Measurements from ENCODE around the gene C10orf71.

The C10orf71 gene

DNA sequence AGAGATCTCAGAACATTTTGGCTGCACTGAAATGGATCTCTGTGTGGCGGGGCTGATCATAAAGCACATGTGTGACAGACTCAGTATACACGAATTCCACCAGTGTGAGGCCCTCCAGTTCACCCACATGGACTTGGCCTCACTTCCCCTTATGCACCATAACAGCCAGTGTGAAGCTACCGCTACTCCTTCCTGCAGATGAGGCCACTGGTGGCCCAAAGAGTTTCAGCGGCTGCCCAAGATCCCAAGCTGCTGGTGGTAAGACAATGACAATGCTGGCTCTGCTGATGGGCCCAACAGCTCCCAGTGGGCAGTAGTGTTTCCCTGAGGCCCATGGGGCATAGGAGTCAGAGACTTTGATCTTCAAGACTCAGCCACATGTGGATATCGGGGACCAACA lies 21.0 kb upstream of the C10orf71 start:
- DNase-seq: no peak
- TF ChIP-seq, protein P1, sequence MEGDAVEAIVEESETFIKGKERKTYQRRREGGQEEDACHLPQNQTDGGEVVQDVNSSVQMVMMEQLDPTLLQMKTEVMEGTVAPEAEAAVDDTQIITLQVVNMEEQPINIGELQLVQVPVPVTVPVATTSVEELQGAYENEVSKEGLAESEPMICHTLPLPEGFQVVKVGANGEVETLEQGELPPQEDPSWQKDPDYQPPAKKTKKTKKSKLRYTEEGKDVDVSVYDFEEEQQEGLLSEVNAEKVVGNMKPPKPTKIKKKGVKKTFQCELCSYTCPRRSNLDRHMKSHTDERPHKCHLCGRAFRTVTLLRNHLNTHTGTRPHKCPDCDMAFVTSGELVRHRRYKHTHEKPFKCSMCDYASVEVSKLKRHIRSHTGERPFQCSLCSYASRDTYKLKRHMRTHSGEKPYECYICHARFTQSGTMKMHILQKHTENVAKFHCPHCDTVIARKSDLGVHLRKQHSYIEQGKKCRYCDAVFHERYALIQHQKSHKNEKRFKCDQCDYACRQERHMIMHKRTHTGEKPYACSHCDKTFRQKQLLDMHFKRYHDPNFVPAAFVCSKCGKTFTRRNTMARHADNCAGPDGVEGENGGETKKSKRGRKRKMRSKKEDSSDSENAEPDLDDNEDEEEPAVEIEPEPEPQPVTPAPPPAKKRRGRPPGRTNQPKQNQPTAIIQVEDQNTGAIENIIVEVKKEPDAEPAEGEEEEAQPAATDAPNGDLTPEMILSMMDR (IDR thresholded peaks at IDR 0.05; ENCODE audit: low read depth, low read length): no peak
- Histone ChIP-seq H3K4me3 (ENCODE audit: low read depth, low read length) (no peak overlapping the region), H3K27me3 (no peaks in the 10 kb centered on the region), H3K4me1 (no peaks in the 10 kb centered on the region), H3K36me3 (no peaks in the 10 kb centered on the region), H3K9me3 (no peaks in the 10 kb centered on the region)

DNA sequence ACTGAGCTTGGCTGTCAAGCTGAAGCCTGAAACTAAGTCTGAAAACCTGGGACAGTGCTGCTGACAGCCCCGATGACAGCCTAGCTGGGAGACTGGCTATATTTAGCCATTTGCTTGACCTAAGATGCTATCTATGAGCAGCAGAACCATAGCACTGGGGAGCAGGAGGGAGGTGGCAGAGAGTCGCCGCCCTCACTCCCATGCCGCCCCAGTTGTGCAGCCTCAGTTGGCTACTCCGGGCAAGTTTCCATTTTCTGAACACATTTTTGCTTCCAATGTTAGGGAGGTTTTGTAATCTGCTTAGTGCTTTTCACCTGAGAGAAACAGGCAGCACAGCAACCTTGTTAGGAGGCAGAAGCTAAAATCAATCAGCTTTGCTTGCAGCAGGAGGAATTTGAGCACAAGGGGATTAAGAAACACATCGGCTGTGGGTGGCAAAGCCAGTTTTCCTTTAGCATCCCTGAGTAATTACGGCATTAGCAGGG lies 20.4 kb upstream of the C10orf71 start:
- Histone ChIP-seq H3K27me3 (no peaks in the 10 kb centered on the region), H3K9me3 (no peaks in the 10 kb centered on the region)
- TF ChIP-seq, protein P1 (IDR thresholded peaks at IDR 0.05; ENCODE audit: low read depth, low read length): no peak

DNA sequence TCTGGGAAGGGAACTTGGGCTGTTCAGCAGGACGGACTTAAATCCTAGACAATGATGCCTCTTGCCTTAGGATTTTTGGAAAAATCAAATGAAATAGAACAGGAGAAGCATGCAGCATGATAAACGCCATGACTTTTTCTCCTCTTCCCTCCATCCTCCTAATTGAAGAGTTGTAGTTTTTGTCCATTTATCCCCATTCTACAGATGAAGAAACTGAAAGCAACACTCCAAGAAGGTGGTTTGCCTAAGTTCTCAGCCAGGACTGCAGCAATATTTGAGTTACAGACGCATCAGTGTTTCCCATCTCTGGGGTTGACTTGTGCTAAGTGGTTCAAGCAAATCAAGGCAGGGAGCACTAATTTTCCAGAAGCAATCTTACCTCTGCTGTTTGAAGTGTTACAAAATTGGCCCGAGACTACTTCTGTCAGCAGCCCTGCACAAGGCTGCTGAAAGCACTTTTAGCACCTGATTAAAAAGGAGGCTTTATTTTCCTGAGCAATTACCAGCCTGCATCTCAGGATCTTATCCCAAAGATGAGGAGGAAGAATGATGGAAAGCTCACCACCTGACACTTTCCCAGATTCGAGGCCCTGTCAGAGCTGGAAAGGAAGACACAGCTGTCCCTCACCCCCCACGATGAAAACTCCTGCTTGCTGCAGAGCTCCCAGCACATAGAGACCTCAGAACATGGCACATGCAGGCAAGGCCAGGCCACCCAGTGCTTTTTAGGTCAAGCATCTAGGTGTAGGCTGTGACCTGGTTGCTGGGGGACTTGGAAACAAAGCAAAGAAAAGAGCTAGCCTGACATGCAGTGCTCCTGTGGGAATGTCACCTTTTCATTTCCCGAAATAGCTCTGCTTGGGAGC lies 19.7 kb upstream of the C10orf71 start:
- H3K9me3 ChIP-seq: no peaks in the 10 kb centered on the region
- H3K4me3 ChIP-seq (ENCODE audit: low read depth, low read length): no peak overlapping the region
- H3K4me1 ChIP-seq: no peaks in the 10 kb centered on the region
- DNase-seq: no peak
- H3K27me3 ChIP-seq: no peaks in the 10 kb centered on the region
- TF ChIP-seq, protein P1 (IDR thresholded peaks at IDR 0.05; ENCODE audit: low read depth, low read length): no peak
- no peaks in the 10 kb centered on the region for H3K36me3 ChIP-seq

More for the DNA sequence above, 20.4 kb upstream of the C10orf71 start:
- Histone ChIP-seq H3K4me1 (no peaks in the 10 kb centered on the region), H3K4me3 (ENCODE audit: low read depth, low read length) (no peak overlapping the region), H3K36me3 (no peaks in the 10 kb centered on the region)
- no peak for DNase-seq

DNA sequence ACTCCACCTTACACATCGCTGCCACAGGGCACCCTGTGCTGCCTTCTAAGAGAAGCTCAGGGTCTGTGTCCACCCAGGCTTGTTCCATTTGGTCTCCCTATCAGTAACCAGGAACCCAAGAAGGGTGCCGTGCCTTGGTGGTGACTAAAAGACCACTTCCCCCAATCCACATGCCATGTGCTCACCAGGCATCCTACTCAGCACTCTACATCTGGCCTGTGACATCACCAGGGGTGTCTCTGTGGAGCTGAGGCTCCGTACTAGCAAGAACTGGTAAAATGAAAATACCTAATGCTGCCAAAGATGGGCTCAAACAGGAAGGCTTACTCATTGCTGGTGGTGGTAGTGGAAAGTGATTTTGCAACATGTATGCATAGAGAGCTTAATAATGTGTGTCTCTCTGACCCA lies 19.0 kb upstream of the C10orf71 start:
- H3K27me3 ChIP-seq: no peaks in the 10 kb centered on the region
- H3K9me3 ChIP-seq: no peaks in the 10 kb centered on the region
- no peaks in the 10 kb centered on the region for H3K36me3 ChIP-seq
- TF ChIP-seq, protein P1 (IDR thresholded peaks at IDR 0.05; ENCODE audit: low read depth, low read length): no peak
- no peak for DNase-seq
- no peak overlapping the region for H3K4me3 ChIP-seq (ENCODE audit: low read depth, low read length)
- no peaks in the 10 kb centered on the region for H3K4me1 ChIP-seq

DNA sequence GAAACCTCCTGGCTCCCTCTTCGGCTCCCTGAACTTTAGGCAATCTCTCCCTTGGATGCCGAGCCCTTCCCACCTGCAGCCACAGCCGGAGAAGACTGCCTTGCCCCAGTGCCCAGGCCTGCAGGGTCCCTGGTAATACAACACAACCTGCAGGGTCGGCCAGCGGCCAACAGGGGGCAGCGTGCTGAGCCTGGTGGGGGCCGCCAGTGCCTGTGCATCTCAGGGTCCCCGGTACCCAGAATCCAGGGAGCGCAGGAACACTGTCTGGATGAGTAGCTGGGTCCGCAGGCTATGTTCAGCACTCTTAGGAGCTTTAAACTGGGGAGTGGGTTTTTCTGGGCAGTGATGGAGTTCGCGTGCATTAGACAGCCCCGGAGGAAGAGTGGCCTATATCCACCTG lies 17.5 kb upstream of the C10orf71 start:
- H3K4me3 ChIP-seq (ENCODE audit: low read depth, low read length): no peak overlapping the region
- DNase-seq: no peak
- H3K9me3 ChIP-seq: no peaks in the 10 kb centered on the region
- H3K36me3 ChIP-seq: no peaks in the 10 kb centered on the region
- TF ChIP-seq, protein P1 (IDR thresholded peaks at IDR 0.05; ENCODE audit: low read depth, low read length): peak; percentile 29
- no peaks in the 10 kb centered on the region for H3K4me1 ChIP-seq
- no peaks in the 10 kb centered on the region for H3K27me3 ChIP-seq

DNA sequence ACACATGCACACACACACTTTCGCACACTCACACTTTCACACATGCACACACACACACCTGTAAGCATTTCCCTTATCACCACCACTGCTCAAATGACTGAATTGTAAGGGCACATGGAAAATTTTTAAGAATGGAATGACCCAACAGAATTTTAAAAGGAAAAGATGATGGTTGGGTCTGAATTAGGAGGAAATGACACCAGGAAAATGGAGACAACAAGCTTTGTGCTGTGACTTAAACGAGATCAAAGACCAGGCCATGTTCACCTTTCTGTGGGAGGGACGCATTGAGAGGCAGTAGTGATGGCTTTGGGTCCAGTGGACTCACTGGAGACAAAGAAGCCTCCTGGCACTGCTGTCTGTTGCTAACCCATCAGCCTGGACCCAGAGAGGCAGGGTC lies 16.7 kb upstream of the C10orf71 start:
- DNase-seq: no peak
- no peaks in the 10 kb centered on the region for H3K9me3 ChIP-seq
- H3K27me3 ChIP-seq: no peaks in the 10 kb centered on the region
- H3K4me3 ChIP-seq (ENCODE audit: low read depth, low read length): no peak overlapping the region
- TF ChIP-seq, protein P1 (IDR thresholded peaks at IDR 0.05; ENCODE audit: low read depth, low read length): no peak
- H3K36me3 ChIP-seq: no peaks in the 10 kb centered on the region
- H3K4me1 ChIP-seq: no peaks in the 10 kb centered on the region

Measured in BE2C (cell line).